ENCODE data around the gene DGKG. TPM values are rescaled to one million over a fixed set of nuclear protein-coding genes. Genes with fewer than 3 reads are reported as not detected.

Gene DGKG
- total and polyA plus RNA-seq, 2 of the 8 experiments (the other 6 are each of a cell fraction or from before 2014, with no cell fraction given), result 0.30 to 0.48 TPM

- TF ChIP-seq JUND (IDR thresholded peaks at IDR 0.05; ENCODE audit: low read length) (no peak), CBX8 (IDR thresholded peaks at IDR 0.05; ENCODE audit: borderline replicate concordance, low read depth, low read length) (no peak)
Observed at GRCh38 chr3:186251948-186252619, 110.0 kb downstream of the DGKG start (continued).
